Stomach smooth muscle (tissue), 2 donors: ENCODE data around the gene DUSP22.
A peak's percentile ranks its signal among the peaks of the same experiment; 100 is the strongest.

ENCODE experiments used
- H3K27ac ChIP-seq: one replicate; pipeline ENCODE4 v1.7.0; 2013; ENCODE audit warnings: mild to moderate bottlenecking, low read length, inconsistent platforms
- H3K27me3 ChIP-seq, 2 donors: one replicate each; pipeline ENCODE4 v1.7.0; 2013; ENCODE audit warnings: low read length in 2 of 2; ENCODE audit not compliant: insufficient read depth in 2 of 2, control insufficient read depth in 1 of 2
- H3K36me3 ChIP-seq, 2 donors: one replicate each; pipeline ENCODE4 v1.7.0; 2013; ENCODE audit warnings: low read length in 2 of 2; ENCODE audit not compliant: control insufficient read depth in 2 of 2, insufficient read depth in 2 of 2
- H3K4me1 ChIP-seq: one replicate; pipeline ENCODE4 v1.7.0; 2013; ENCODE audit warnings: low read length; ENCODE audit not compliant: control insufficient read depth, insufficient read depth
- H3K4me3 ChIP-seq, 2 donors: one replicate each; pipeline ENCODE4 v1.7.0; 2013; ENCODE audit warnings: low read length in 2 of 2
- H3K9ac ChIP-seq, 2 donors: one replicate each; pipeline ENCODE4 v1.7.0; 2013; ENCODE audit warnings: low read length in 2 of 2, mild to moderate bottlenecking in 1 of 2
- H3K9me3 ChIP-seq, 2 donors: one replicate each; pipeline ENCODE4 v1.7.0; 2013; ENCODE audit warnings: low read length in 2 of 2; ENCODE audit not compliant: control insufficient read depth in 2 of 2
- donor health status: healthy.
- donor health status: Pancreatic carcinoma.

DUSP22 gene

GRCh38 chr6:287489-287860, 4.8 kb upstream of the DUSP22 start:
- H3K27ac ChIP-seq = no peak overlapping the region
- H3K27me3 ChIP-seq = peaks cover 0 to 2% of the 10 kb centered on the region in 2 donors
- H3K4me3 ChIP-seq = no peak overlapping the region
- peaks cover 3% of the 10 kb centered on the region for H3K4me1 ChIP-seq
- no peak overlapping the region for H3K9ac ChIP-seq
- no peaks in the 10 kb centered on the region for H3K36me3 ChIP-seq
- H3K9me3 ChIP-seq = no peaks in the 10 kb centered on the region

GRCh38 chr6:288866-289265, 3.4 kb upstream of the DUSP22 start:
- peaks cover 7% of the 10 kb centered on the region for H3K4me1 ChIP-seq
- H3K36me3 ChIP-seq = no peaks in the 10 kb centered on the region
- H3K9ac ChIP-seq = no peak overlapping the region
- H3K27ac ChIP-seq = no peak overlapping the region
- no peak overlapping the region for H3K4me3 ChIP-seq
- H3K27me3 ChIP-seq = no peaks in the 10 kb centered on the region
- no peaks in the 10 kb centered on the region for H3K9me3 ChIP-seq

- no peak overlapping the region for H3K4me3 ChIP-seq
- no peak overlapping the region for H3K9ac ChIP-seq
- peaks cover 7% of the 10 kb centered on the region for H3K4me1 ChIP-seq
- no peaks in the 10 kb centered on the region for H3K9me3 ChIP-seq
- no peaks in the 10 kb centered on the region for H3K36me3 ChIP-seq
- no peak overlapping the region for H3K27ac ChIP-seq
- H3K27me3 ChIP-seq = no peaks in the 10 kb centered on the region
Measured at GRCh38 chr6:290111-290922, 2.0 kb upstream of the DUSP22 start.

GRCh38 chr6:291204-291696, 1.0 kb upstream of the DUSP22 start:
- H3K27ac ChIP-seq = peak overlapping the region; percentile 95
- H3K4me3 ChIP-seq = peak overlapping the region; percentile 78 to 84
- no peaks in the 10 kb centered on the region for H3K27me3 ChIP-seq
- H3K9me3 ChIP-seq = no peaks in the 10 kb centered on the region
- H3K36me3 ChIP-seq = no peaks in the 10 kb centered on the region
- H3K4me1 ChIP-seq = peaks cover 7% of the 10 kb centered on the region
- peak overlapping the region; percentile 95 to 96 for H3K9ac ChIP-seq

- Histone ChIP-seq H3K4me1 (peaks cover 10% of the 10 kb centered on the region), H3K9me3 (no peaks in the 10 kb centered on the region), H3K27ac (peak overlapping the region; percentile 95), H3K36me3 (no peaks in the 10 kb centered on the region), H3K4me3 (peak overlapping the region; percentile 84 to 88), H3K27me3 (no peaks in the 10 kb centered on the region), H3K9ac (peak overlapping the region; percentile 79 to 96)
Measured at GRCh38 chr6:292506-293192, 362 bp downstream of the DUSP22 start.

GRCh38 chr6:293193-294174, 1.2 kb downstream of the DUSP22 start:
- Histone ChIP-seq H3K36me3 (no peaks in the 10 kb centered on the region), H3K4me3 (peak overlapping the region; percentile 84 to 88), H3K9me3 (no peaks in the 10 kb centered on the region), H3K9ac (peak overlapping the region; percentile 79 to 96), H3K4me1 (peaks cover 10% of the 10 kb centered on the region), H3K27ac (peak overlapping the region; percentile 95), H3K27me3 (no peaks in the 10 kb centered on the region)

- Histone ChIP-seq H3K9ac (no peak overlapping the region), H3K4me1 (peaks cover 10% of the 10 kb centered on the region), H3K4me3 (no peak overlapping the region), H3K27ac (no peak overlapping the region), H3K36me3 (no peaks in the 10 kb centered on the region), H3K27me3 (no peaks in the 10 kb centered on the region), H3K9me3 (no peaks in the 10 kb centered on the region)
Measured at GRCh38 chr6:294656-295565, 2.6 kb downstream of the DUSP22 start.

- Histone ChIP-seq H3K27me3 (no peaks in the 10 kb centered on the region), H3K9me3 (no peaks in the 10 kb centered on the region), H3K4me1 (peaks cover 9% of the 10 kb centered on the region), H3K4me3 (peak overlapping the region in 1 of 2 donors; percentile 8), H3K27ac (no peak overlapping the region), H3K36me3 (no peaks in the 10 kb centered on the region), H3K9ac (no peak overlapping the region)
Measured at GRCh38 chr6:296151-297122, 4.2 kb downstream of the DUSP22 start.

GRCh38 chr6:297571-298232, 5.4 kb downstream of the DUSP22 start:
- no peak overlapping the region for H3K9ac ChIP-seq
- H3K9me3 ChIP-seq = no peaks in the 10 kb centered on the region
- H3K27ac ChIP-seq = no peak overlapping the region
- H3K36me3 ChIP-seq = no peaks in the 10 kb centered on the region
- no peaks in the 10 kb centered on the region for H3K27me3 ChIP-seq
- peaks cover 7% of the 10 kb centered on the region for H3K4me1 ChIP-seq
- H3K4me3 ChIP-seq = no peak overlapping the region
